K562 (cell line): ENCODE measurements around the gene MYL6B. TPM values are rescaled to one million over a fixed set of nuclear protein-coding genes. Genes with fewer than 3 reads are reported as not detected.

Source experiments
- ATAC-seq: fragments of 200-7000 bp; cut with Tn5 transposase; 3 replicates; pipeline ENCODE4 v1.9.1; 2020; ENCODE audit warnings: moderate library complexity
- BruUV-seq: library from RNA; stranded (reverse); fragments of 400-500 nt; replicated peaks from 2 replicates; lab custom pipeline; 2021; lab: Mats Ljungman, UMichigan
- CTCF ChIA-PET: fragments of 300-600 bp; formaldehyde crosslinking; extraction: SDS; loops from one replicate; lab custom pipeline; 2021; ENCODE audit warnings: low intra/inter-chr PET ratio; lab: Yijun Ruan, JAX
- POLR2A ChIA-PET: fragments of 300-600, 350-650 bp; sonication (Branson Sonifier 250); formaldehyde crosslinking; extraction: SDS; loops from one replicate; lab custom pipeline; 2021; ENCODE audit warnings: antibody characterized with exemption, inconsistent platforms; lab: Yijun Ruan, JAX
- DNase-seq, 4 experiments: peaks; one replicate each; pipeline versions ENCODE4 v3.0.0 to v3.0.0-alpha.2; 2011 to 2018; ENCODE audit warnings: low spot score in 3 of 4, mixed read lengths in 3 of 4; ENCODE audit errors: extremely low read depth in 1 of 4
- FAIRE-seq: peaks from 2 replicates; lab custom pipeline; 2011; peaks lifted over from hg19 to GRCh38; lab: Jason Lieb, UNC
- H2AFZ ChIP-seq: 2 replicates; pipeline ENCODE4 v1.6.0; 2011; ENCODE audit warnings: low read depth, low read length, control low read depth, inconsistent platforms
- H3K27ac ChIP-seq: fragments of 200-600 bp; 3 replicates; pipeline ENCODE4 v1.8.0; 2011; ENCODE audit warnings: low read depth, mild to moderate bottlenecking, control low read depth, inconsistent platforms, low read length, moderate library complexity, mixed read lengths; ENCODE audit errors: extremely low read depth
- H3K27me3 ChIP-seq, 2 experiments: fragments of 300-600 bp in 1 of 2; 2 replicates in 1 of 2; 3 replicates in 1 of 2; pipeline versions ENCODE4 v1.6.0 to v1.8.0; 2011; ENCODE audit warnings: inconsistent platforms in 2 of 2, low read length in 2 of 2, mild to moderate bottlenecking in 1 of 2, mixed read lengths in 1 of 2, moderate library complexity in 1 of 2; ENCODE audit not compliant: control insufficient read depth in 2 of 2, insufficient read depth in 2 of 2
- H3K36me3 ChIP-seq: fragments of 300-600 bp; 3 replicates; pipeline ENCODE4 v1.8.0; 2011; ENCODE audit warnings: mild to moderate bottlenecking, low read length, inconsistent platforms; ENCODE audit not compliant: control insufficient read depth, insufficient read depth
- H3K4me1 ChIP-seq, 2 experiments: fragments of 200-600 bp in 1 of 2; replicated peaks in 1 of 2; 2 replicates in 1 of 2; 3 replicates in 1 of 2; pipeline versions ENCODE4 v1.5.1 to v1.8.0; 2011; ENCODE audit warnings: inconsistent platforms in 2 of 2, low read length in 2 of 2, mild to moderate bottlenecking in 1 of 2, mixed read lengths in 1 of 2, moderate library complexity in 1 of 2; ENCODE audit not compliant: control insufficient read depth in 2 of 2, insufficient read depth in 2 of 2
- H3K4me2 ChIP-seq: 2 replicates; pipeline ENCODE4 v1.6.1; 2011; ENCODE audit warnings: low read length, control low read depth, inconsistent platforms, mixed read lengths; ENCODE audit not compliant: insufficient read depth
- H3K4me3 ChIP-seq: fragments of 200-600 bp; sonication (generic), shearing (Covaris generic); 2 replicates; pipeline ENCODE4 v1.5.1; 2016; ENCODE audit warnings: control low read depth, inconsistent platforms
- H3K79me2 ChIP-seq: fragments of 200-600 bp; 3 replicates; pipeline ENCODE4 v1.8.0; 2011; ENCODE audit warnings: low read length, inconsistent platforms; ENCODE audit not compliant: control insufficient read depth, insufficient read depth
- H3K9ac ChIP-seq, 2 experiments: 2 replicates each; pipeline versions ENCODE4 v1.6.0 to v1.6.1; 2011; ENCODE audit warnings: low read depth in 2 of 2, low read length in 2 of 2, control low read depth in 1 of 2, inconsistent platforms in 1 of 2, mild to moderate bottlenecking in 1 of 2, mixed read lengths in 1 of 2; ENCODE audit not compliant: insufficient read depth in 1 of 2
- H3K9me1 ChIP-seq: one replicate; pipeline ENCODE4 v1.6.0; 2011; ENCODE audit warnings: inconsistent platforms, mild to moderate bottlenecking, low read length, moderate library complexity; ENCODE audit not compliant: control insufficient read depth, insufficient read depth
- H3K9me3 ChIP-seq: replicated peaks from 2 replicates; pipeline ENCODE4 v1.5.1; 2011; ENCODE audit warnings: low read depth, low read length, inconsistent platforms; ENCODE audit not compliant: control insufficient read depth, insufficient read depth
- H4K20me1 ChIP-seq: replicated peaks from 2 replicates; pipeline ENCODE4 v1.6.1; 2011; ENCODE audit warnings: low read length, inconsistent platforms, mixed read lengths; ENCODE audit not compliant: control insufficient read depth, insufficient read depth
- ATF7 ChIP-seq: fragments of 450-650 bp; IDR thresholded peaks from 2 replicates; pipeline ENCODE4 v1.7.1; 2014; ENCODE audit warnings: mild to moderate bottlenecking, moderate library complexity
- CBFB ChIP-seq: sonication (generic); formaldehyde crosslinking; IDR thresholded peaks from 2 replicates; pipeline ENCODE4 v1.4.0; 2020; ENCODE audit warnings: mild to moderate bottlenecking, missing genetic modification reagents
- CXXC5 ChIP-seq: fragments of 250-450 bp; sonication (Bioruptor Pico); IDR thresholded peaks from 2 replicates; pipeline ENCODE4 v1.8.0; 2022; ENCODE audit warnings: inconsistent platforms, mild to moderate bottlenecking, moderate library complexity
- HNRNPLL ChIP-seq: fragments of 200-400 bp; formaldehyde crosslinking; IDR thresholded peaks from 2 replicates; pipeline ENCODE4 v1.6.1; 2017; ENCODE audit warnings: low read length, low read depth, mild to moderate bottlenecking; ENCODE audit not compliant: poor library complexity, severe bottlenecking
- MBD2 ChIP-seq: sonication (generic); IDR thresholded peaks from 2 replicates; pipeline ENCODE4 v1.6.1; 2016; ENCODE audit warnings: low read depth, borderline replicate concordance
- NCOA2 ChIP-seq, 2 experiments: fragments of 450-650 bp; IDR thresholded peaks; 2 replicates each; pipeline ENCODE4 v1.6.1; 2018; ENCODE audit warnings: mild to moderate bottlenecking in 2 of 2, moderate library complexity in 1 of 2; ENCODE audit not compliant: partially characterized antibody in 2 of 2
- RNF219 ChIP-seq: fragments of 250-450 bp; sonication (Bioruptor Pico); IDR thresholded peaks from 2 replicates; pipeline ENCODE4 v1.5.0; 2022; ENCODE audit warnings: mild to moderate bottlenecking
- TFE3 ChIP-seq: fragments of 450-650 bp; formaldehyde crosslinking; IDR thresholded peaks from 2 replicates; pipeline ENCODE4 v1.4.0; 2020; ENCODE audit warnings: mild to moderate bottlenecking, mixed read lengths
- ZNF184 ChIP-seq: sonication (generic); formaldehyde crosslinking; IDR thresholded peaks from 2 replicates; pipeline ENCODE4 v1.5.0; 2020; ENCODE audit warnings: missing genetic modification reagents
- ZNF41 ChIP-seq: fragments of 250-450 bp; sonication (Bioruptor Pico); conservative IDR thresholded peaks from 2 replicates; pipeline ENCODE4 v1.4.0; 2020; ENCODE audit warnings: mild to moderate bottlenecking
- ZNF707 ChIP-seq: fragments of 250-450 bp; sonication (Bioruptor Pico); conservative IDR thresholded peaks from 2 replicates; pipeline ENCODE4 v1.8.0; 2022; ENCODE audit warnings: inconsistent platforms, mild to moderate bottlenecking, moderate library complexity
- ZNF77 ChIP-seq: fragments of 250-450 bp; sonication (Bioruptor Pico); IDR thresholded peaks from 2 replicates; pipeline ENCODE4 v1.5.0; 2020
- ZSCAN32 ChIP-seq: fragments of 450-650 bp; formaldehyde crosslinking; IDR thresholded peaks from 2 replicates; pipeline ENCODE4 v1.4.0; 2020; ENCODE audit warnings: mild to moderate bottlenecking, moderate library complexity
- WGBS: fragments of 100-300 bp; shearing (Covaris generic); methylation state at CpG from one replicate; pipeline ENCODE4 v1.1.6; 2016; ENCODE audit warnings: low coverage, mixed read lengths; ENCODE audit not compliant: insufficient coverage; ENCODE audit errors: missing lambda C conversion rate; 5-methylcytosine and 5-hydroxymethylcytosine counted together
- in situ Hi-C: fragments of 300-500 bp; cut with MboI; formaldehyde crosslinking; loops from 4 replicates; pipeline ENCODE4 v1.15.0; 2018; ENCODE audit warnings: inconsistent platforms, mixed read lengths
- intact Hi-C: fragments of 100-400 bp; cut with micrococcal nuclease; formaldehyde crosslinking; loops from 2 replicates; pipeline ENCODE4 v1.14.2; 2022
- polyA plus RNA-seq, 8 experiments: library from polyadenylated mRNA; depleted of rRNA in 4 of 8; stranded (reverse) in 5 of 8; unstranded in 3 of 8; fragments of >200 nt; fragmentation: Nextera tagmentation in 2 of 8; fragmentation: Illumina TruSeq in 1 of 8; extraction: Ambion mirVana in 2 of 8; extraction: Trizol in 1 of 8; gene quantifications; 2 replicates each; pipeline versions ENCODE4 v1.2.1 to v1.2.3, GENCODE V29; 2011 to 2014; ENCODE audit warnings: inconsistent platforms in 1 of 8, missing spikeins in 1 of 8
- total RNA-seq, 7 experiments: library from RNA; depleted of rRNA in 6 of 7; stranded (reverse); fragments of >200 nt in 6 of 7; fragmentation: Illumina TruSeq in 2 of 7; extraction: Trizol in 2 of 7; gene quantifications; 2 replicates each; pipeline versions ENCODE4 v1.2.1 to v1.2.3, GENCODE V29; 2011 to 2021; ENCODE audit warnings: low replicate concordance in 1 of 7
- TF ChIP-seq, protein P1 (sequence below): fragments of 250-450 bp; sonication (Bioruptor Pico); IDR thresholded peaks from 2 replicates; pipeline ENCODE4 v1.4.0; 2020; ENCODE audit warnings: mild to moderate bottlenecking

The MYL6B gene
- total and polyA plus RNA-seq, 9 of the 15 experiments (the other 6 are each of a cell fraction or from before 2014, with no cell fraction given), result 42.8 to 77.3 (median 68.6) TPM

GRCh38 chr12:56104109-56104814 is 48.1 kb upstream of the MYL6B start, which contains the start of gene PA2G4:
PA2G4 (plus strand) TSS chr12:56104559; CDS start chr12:56104738, 179 bp downstream.
- H3K9me1 ChIP-seq, result no peaks in the 10 kb centered on the region
- peaks cover 41% of the 10 kb centered on the region for H3K36me3 ChIP-seq
- H3K27me3 ChIP-seq, result no peaks in the 10 kb centered on the region
- H3K27ac ChIP-seq, result peak within 1 kb of the TSS; percentile 99
- H3K79me2 ChIP-seq, result peaks cover 47% of the 10 kb centered on the region
- H3K9ac ChIP-seq, result peak within 1 kb of the TSS; percentile 98 to 99
- peaks cover 11 to 25% of the 10 kb centered on the region in 2 experiments; a peak in 4 of 5 replicates for H3K4me1 ChIP-seq
- peaks cover 10% of the 10 kb centered on the region for H4K20me1 ChIP-seq
- ChIA-PET POLR2A (interaction anchor here (0.6 to 7.8 kb wide), 24 partner anchors 9 to 622 kb away, joined by 3 to 125 read pairs (median 4); partner anchors contain the start of genes ESYT1, IKZF4, MYL6 and RPL41), CTCF (interaction anchor here (0.7 kb wide), 1 partner anchor 22 kb away, joined by 3 read pairs; no protein-coding TSS in a partner anchor)
- peak within 1 kb of the TSS; percentile 97 for H3K4me3 ChIP-seq
- in situ Hi-C loops (no loop called here), intact Hi-C loops (loop anchor here (2.0 kb wide), 1 partner anchor 21 kb away; no protein-coding TSS in a partner anchor)
- under 1% methylated on average over 57 of the region's 60 CpGs for WGBS
- 0 out of 2 replicates have a peak, but pooled peaks cover 5% of the 10 kb centered on the region for H3K9me3 ChIP-seq
- peak; percentile 97 for ATAC-seq
- H2AFZ ChIP-seq, result peak within 1 kb of the TSS; percentile 91
- FAIRE-seq, result peak; percentile 98
- H3K4me2 ChIP-seq, result peak within 1 kb of the TSS; percentile 99
- no TSS peak for BruUV-seq
- DNase-seq, result peak; percentile 90 to 99 (median 94)
- TF ChIP-seq ATF7 (peak; percentile 69), MBD2 (peak; percentile 86), TFE3 (CRISPR knock-in tag) (no peak), ZSCAN32 (CRISPR knock-in tag) (no peak), CBFB (CRISPR knock-in tag) (peak; percentile 74), ZNF184 (CRISPR knock-in tag) (no peak), HNRNPLL (peak; percentile 53), ZNF77 (no peak), RNF219 (CRISPR knock-in tag) (peak; percentile 68; the same call in 1 of the 2 replicates), ZNF707 (CRISPR knock-in tag) (no peak), NCOA2 (IDR thresholded peaks at IDR 0.05; ENCODE audit: partially characterized antibody in 2 of 2) (no peak), CXXC5 (CRISPR knock-in tag) (peak; percentile 90), ZNF41 (CRISPR knock-in tag) (peak; percentile 78; the same call in 1 of the 2 replicates)
- TF ChIP-seq, protein P1, sequence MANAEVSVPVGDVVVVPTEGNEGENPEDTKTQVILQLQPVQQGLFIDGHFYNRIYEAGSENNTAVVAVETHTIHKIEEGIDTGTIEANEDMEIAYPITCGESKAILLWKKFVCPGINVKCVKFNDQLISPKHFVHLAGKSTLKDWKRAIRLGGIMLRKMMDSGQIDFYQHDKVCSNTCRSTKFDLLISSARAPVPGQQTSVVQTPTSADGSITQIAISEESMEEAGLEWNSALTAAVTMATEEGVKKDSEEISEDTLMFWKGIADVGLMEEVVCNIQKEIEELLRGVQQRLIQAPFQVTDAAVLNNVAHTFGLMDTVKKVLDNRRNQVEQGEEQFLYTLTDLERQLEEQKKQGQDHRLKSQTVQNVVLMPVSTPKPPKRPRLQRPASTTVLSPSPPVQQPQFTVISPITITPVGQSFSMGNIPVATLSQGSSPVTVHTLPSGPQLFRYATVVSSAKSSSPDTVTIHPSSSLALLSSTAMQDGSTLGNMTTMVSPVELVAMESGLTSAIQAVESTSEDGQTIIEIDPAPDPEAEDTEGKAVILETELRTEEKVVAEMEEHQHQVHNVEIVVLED (CRISPR knock-in tag), result peak; percentile 74
